Measurements from ENCODE around the gene CPNE9.

CPNE9 gene

GRCh38 chr3:9778143-9779074 is 74.8 kb downstream of the CPNE9 start:
- no peak for DNase-seq (ENCODE audit: low spot score)

- no peak for DNase-seq (ENCODE audit: low spot score)
These were observed 75.5 kb downstream of the CPNE9 start for GRCh38 chr3:9779075-9779593.
